Small intestine (tissue), 7 donors: Measurements from ENCODE around the gene TMEM108. TPM values are rescaled to one million over a fixed set of nuclear protein-coding genes. Genes with fewer than 3 reads are reported as not detected.

ENCODE experiments used
- DNase-seq, 2 donors: peaks; one replicate each; pipeline versions ENCODE4 v3.0.0 to v3.0.0-alpha.2; 2013
- FAIRE-seq: peaks from 2 replicates; lab custom pipeline; 2012; peaks lifted over from hg19 to GRCh38; lab: Jason Lieb, UNC
- H3K27ac ChIP-seq, 3 donors: one replicate each; pipeline ENCODE4 v1.5.1; 2013; ENCODE audit warnings: low read length in 2 of 3, mild to moderate bottlenecking in 2 of 3, control low read depth in 1 of 3, inconsistent platforms in 1 of 3, low read depth in 1 of 3, moderate library complexity in 1 of 3
- H3K27me3 ChIP-seq, 3 donors: one replicate each; pipeline ENCODE4 v1.6.1; 2013; ENCODE audit warnings: low read length in 3 of 3, inconsistent platforms in 1 of 3; ENCODE audit not compliant: control insufficient read depth in 3 of 3, insufficient read depth in 3 of 3
- H3K36me3 ChIP-seq, 3 donors: one replicate each; pipeline ENCODE4 v1.6.1; 2013; ENCODE audit warnings: low read length in 3 of 3, inconsistent platforms in 1 of 3, low read depth in 1 of 3, mild to moderate bottlenecking in 1 of 3, moderate library complexity in 1 of 3; ENCODE audit not compliant: control insufficient read depth in 3 of 3, insufficient read depth in 2 of 3
- H3K4me1 ChIP-seq, 3 donors: one replicate each; pipeline ENCODE4 v1.6.1; 2013; ENCODE audit warnings: low read length in 2 of 3, inconsistent platforms in 1 of 3, low read depth in 1 of 3, mild to moderate bottlenecking in 1 of 3, moderate library complexity in 1 of 3; ENCODE audit not compliant: control insufficient read depth in 3 of 3, insufficient read depth in 2 of 3
- H3K4me3 ChIP-seq, 3 donors: one replicate each; pipeline ENCODE4 v1.5.1; 2013; ENCODE audit warnings: low read length in 3 of 3, control low read depth in 1 of 3, inconsistent platforms in 1 of 3, low read depth in 1 of 3, mild to moderate bottlenecking in 1 of 3, moderate library complexity in 1 of 3
- H3K9me3 ChIP-seq, 2 donors: one replicate each; pipeline ENCODE4 v1.6.1; 2013; ENCODE audit warnings: low read depth in 1 of 2, low read length in 1 of 2; ENCODE audit not compliant: control insufficient read depth in 2 of 2, insufficient read depth in 1 of 2
- WGBS, 3 donors: extraction: QIAGEN DNeasy Blood & Tissue Kit; methylation state at CpG; one replicate each; pipeline ENCODE4 v1.1.7; 2013; 5-methylcytosine and 5-hydroxymethylcytosine counted together
- polyA plus RNA-seq, 4 donors: library from polyadenylated mRNA; stranded (reverse) in 3 of 4; unstranded in 1 of 4; fragments of 200-250 nt in 3 of 4; fragments of 120-200 nt in 1 of 4; gene quantifications; one replicate each; pipeline versions ENCODE4 v1.2.1 to v1.2.3, GENCODE V29; 2013
- donor health status: healthy with polysubstance abuse.
- donor health status: control.
- donor health status: control.
- donor health status: Bipolar disorder and iron deficiency.
- donor health status: healthy.

The TMEM108 gene
- polyA plus RNA-seq, 4 donors = 0.41 to 0.94 TPM; not detected in 2

DNA sequence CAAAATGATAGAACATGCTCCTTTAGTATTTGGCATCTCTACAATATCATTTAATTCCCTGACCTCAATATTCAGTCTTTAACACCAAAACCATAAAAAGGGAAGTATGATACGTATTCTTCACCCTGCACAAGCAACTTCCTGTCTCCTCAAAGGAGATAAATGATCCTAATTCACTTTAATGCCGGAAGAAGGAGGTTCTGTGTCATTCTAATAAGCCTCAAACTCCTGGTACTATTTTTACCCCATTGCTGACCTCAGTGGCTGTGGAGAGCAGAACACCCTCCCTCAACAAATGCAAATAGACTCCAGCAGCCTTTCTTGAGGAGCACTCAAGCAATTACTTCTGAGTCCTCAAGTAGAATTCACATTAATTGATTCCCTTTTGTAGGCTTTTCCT, 173.3 kb downstream of the TMEM108 start:
- Histone ChIP-seq H3K36me3 (no peaks in the 10 kb centered on the region), H3K4me3 (no peak overlapping the region), H3K9me3 (no peaks in the 10 kb centered on the region), H3K27ac (no peak overlapping the region), H3K4me1 (no peaks in the 10 kb centered on the region), H3K27me3 (no peaks in the 10 kb centered on the region)
- WGBS, 3 donors = 29 to 49% (median 33%) methylated on average over 2 of the region's 2 CpGs
- no peak for FAIRE-seq
- DNase-seq = no peak

DNA sequence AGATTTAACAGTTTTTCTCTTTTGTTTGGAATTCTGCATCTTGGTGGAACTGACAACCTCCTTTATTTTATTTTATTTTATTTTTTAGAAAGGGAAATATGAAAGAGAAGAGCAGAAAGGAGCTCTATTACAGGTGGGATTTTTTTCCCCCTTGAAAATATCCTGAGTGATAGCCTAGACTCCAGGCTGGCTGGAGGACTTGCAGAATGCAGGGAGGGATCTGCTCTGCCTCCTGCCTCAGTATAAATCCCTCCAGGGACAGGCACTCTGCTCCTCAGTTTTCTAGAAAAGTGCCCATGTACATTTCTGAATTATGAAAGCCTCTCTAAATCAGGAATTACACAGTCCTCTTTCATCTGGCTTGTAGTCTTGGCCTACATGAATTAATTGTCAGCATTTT, 173.7 kb downstream of the TMEM108 start:
- DNase-seq = no peak
- no peak for FAIRE-seq
- no peaks in the 10 kb centered on the region for H3K4me1 ChIP-seq
- H3K36me3 ChIP-seq = no peaks in the 10 kb centered on the region
- H3K4me3 ChIP-seq = no peak overlapping the region
- no peak overlapping the region for H3K27ac ChIP-seq
- no peaks in the 10 kb centered on the region for H3K9me3 ChIP-seq
- no peaks in the 10 kb centered on the region for H3K27me3 ChIP-seq

DNA sequence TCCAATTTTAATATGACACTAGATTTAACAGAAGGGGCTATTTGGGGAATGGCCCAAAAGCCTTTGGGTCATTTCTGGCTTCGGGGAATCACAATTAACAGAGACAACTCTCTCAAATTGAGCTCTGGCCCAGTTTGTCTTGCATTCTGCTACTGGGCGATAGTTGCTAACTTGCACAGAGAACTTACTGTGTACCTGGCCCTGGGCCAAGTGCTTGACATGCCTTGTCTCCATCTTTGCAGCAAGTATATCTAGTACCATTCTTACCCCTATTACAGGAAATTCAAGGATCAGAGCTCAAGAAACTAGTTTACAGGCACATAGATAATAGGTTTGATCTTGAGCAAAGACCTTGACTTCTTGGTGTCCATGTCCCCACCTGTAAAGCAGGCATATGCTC, 175.7 kb downstream of the TMEM108 start:
- 62 to 86% (median 74%) methylated on average over 2 of the region's 2 CpGs for whole genome bisulfite sequencing, 3 donors
- FAIRE-seq (no peak), DNase-seq (no peak)
- H3K4me1 ChIP-seq = no peaks in the 10 kb centered on the region
- H3K27ac ChIP-seq = no peak overlapping the region
- no peaks in the 10 kb centered on the region for H3K27me3 ChIP-seq
- H3K36me3 ChIP-seq = no peaks in the 10 kb centered on the region
- no peaks in the 10 kb centered on the region for H3K9me3 ChIP-seq
- H3K4me3 ChIP-seq = no peak overlapping the region

DNA sequence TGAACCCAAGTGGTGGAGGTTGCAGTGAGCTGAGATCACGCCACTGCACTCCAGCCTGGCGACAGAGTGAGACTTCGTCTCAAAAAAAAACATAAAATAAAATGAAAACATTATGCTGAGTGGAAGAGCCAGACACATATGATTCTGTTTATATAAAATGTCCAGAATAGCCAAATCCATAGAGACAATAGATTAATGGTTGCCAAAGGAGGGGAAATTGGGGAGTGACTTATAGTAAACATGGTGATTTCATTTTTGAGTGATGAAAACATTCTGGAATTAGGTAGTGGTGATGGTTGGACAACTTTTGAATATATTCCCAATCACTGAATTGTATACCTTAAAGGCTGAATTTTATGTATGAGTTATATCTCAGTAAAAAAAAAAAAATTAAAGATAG, 189.6 kb downstream of the TMEM108 start:
- Histone ChIP-seq H3K27ac (no peak overlapping the region), H3K4me3 (no peak overlapping the region), H3K9me3 (peaks cover 0 to 7% of the 10 kb centered on the region in 2 donors), H3K27me3 (no peaks in the 10 kb centered on the region), H3K36me3 (no peaks in the 10 kb centered on the region), H3K4me1 (no peaks in the 10 kb centered on the region)
- 31 to 71% (median 56%) methylated on average over 3 of the region's 3 CpGs for WGBS, 3 donors
- DNase-seq (no peak), FAIRE-seq (no peak)

DNA sequence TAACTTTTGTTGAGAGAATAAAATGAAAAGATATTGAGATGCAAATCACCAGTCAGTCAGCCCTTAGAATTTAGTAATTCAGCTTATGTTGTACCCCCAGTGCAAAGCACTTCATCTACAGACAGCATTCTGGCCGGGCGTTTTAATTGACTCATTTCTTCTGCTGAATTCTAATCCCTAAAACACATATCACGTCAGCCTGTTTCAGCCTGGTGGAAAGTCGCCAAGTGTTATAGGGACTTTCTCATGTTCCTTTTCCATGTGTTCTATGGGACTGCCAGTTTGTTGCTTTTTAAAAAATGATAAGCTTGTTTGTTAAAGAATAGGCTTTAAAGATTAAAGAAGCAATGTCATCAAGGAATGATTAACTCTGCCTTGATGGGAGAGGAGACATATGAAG, 192.0 kb downstream of the TMEM108 start:
- DNase-seq (no peak), FAIRE-seq (no peak)
- H3K27me3 ChIP-seq = no peaks in the 10 kb centered on the region
- H3K36me3 ChIP-seq = no peaks in the 10 kb centered on the region
- no peak overlapping the region for H3K27ac ChIP-seq
- H3K4me3 ChIP-seq = no peak overlapping the region
- 46 to 56% (median 47%) methylated on average over 4 of the region's 4 CpGs for WGBS, 3 donors
- H3K9me3 ChIP-seq = no peaks in the 10 kb centered on the region
- H3K4me1 ChIP-seq = no peaks in the 10 kb centered on the region

DNA sequence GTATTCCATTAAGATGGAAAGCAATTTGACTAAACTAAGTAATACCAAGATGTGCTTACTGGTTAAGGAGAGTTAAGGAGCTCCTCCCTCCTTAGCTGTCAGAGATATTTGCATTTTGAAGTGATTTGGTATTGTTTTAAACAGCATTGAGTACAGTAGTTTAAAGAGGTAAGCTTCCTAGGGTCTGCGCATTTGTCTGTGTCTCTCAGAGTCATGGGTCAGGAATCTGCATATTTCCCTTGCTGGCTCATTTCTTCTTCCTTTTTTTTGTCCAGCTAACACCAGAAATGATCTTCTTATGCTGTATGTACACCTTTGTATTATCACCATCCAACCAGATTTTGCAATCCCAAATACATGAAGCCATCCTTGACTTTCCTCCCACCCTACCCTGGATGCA, 198.7 kb downstream of the TMEM108 start:
- Histone ChIP-seq H3K27ac (no peak overlapping the region), H3K4me3 (no peak overlapping the region), H3K9me3 (no peaks in the 10 kb centered on the region), H3K27me3 (no peaks in the 10 kb centered on the region), H3K36me3 (no peaks in the 10 kb centered on the region), H3K4me1 (no peaks in the 10 kb centered on the region)
- DNase-seq = no peak
- FAIRE-seq = no peak
- WGBS, 3 donors = 90 to 96% (median 96%) methylated on average over 1 of the region's 1 CpG

DNA sequence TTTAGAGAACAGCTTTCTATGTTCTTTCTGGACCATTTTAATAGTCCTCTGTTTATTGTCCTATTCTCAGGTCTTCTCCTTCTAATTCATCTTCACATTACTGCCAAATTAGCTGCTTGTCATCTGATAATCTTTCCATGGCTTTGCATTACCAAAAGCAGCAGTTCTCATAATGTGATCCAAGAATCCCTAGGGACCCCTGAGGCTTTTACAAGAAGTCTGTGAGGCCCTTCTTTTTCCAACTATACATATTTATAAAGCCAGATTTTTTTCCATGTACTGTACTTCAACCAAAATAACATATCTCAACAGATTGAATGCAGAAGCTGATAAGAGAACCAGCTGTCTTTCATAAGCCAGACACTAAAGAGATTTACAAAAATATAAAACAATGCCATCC, 199.2 kb downstream of the TMEM108 start:
- no peaks in the 10 kb centered on the region for H3K27me3 ChIP-seq
- no peak for DNase-seq
- no peak overlapping the region for H3K4me3 ChIP-seq
- no peaks in the 10 kb centered on the region for H3K4me1 ChIP-seq
- H3K36me3 ChIP-seq = no peaks in the 10 kb centered on the region
- no peak for FAIRE-seq
- no peak overlapping the region for H3K27ac ChIP-seq
- H3K9me3 ChIP-seq = no peaks in the 10 kb centered on the region

DNA sequence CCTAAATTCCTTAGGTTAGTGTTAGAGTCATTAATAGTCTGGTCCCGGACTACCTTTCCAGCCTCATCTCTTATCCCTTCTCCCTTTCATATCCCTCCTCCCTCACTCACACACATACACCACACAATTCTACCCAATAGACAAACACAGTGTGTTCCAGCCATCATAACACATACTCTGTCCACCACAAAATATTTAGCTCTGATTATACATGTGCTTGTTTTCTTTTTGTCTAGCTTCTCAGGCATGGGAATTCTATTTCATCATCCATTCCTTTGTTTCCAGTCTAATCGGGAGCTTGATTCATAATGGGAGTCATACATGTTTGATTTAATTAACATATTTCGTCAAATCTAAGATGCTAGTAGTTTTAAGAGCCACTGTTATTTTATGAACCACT, 199.8 kb downstream of the TMEM108 start:
- Histone ChIP-seq H3K4me3 (no peak overlapping the region), H3K36me3 (no peaks in the 10 kb centered on the region), H3K4me1 (no peaks in the 10 kb centered on the region), H3K9me3 (no peaks in the 10 kb centered on the region), H3K27ac (no peak overlapping the region), H3K27me3 (no peaks in the 10 kb centered on the region)
- DNase-seq (no peak), FAIRE-seq (no peak)
- 75 to 86% (median 79%) methylated on average over 3 of the region's 3 CpGs for WGBS, 3 donors

DNA sequence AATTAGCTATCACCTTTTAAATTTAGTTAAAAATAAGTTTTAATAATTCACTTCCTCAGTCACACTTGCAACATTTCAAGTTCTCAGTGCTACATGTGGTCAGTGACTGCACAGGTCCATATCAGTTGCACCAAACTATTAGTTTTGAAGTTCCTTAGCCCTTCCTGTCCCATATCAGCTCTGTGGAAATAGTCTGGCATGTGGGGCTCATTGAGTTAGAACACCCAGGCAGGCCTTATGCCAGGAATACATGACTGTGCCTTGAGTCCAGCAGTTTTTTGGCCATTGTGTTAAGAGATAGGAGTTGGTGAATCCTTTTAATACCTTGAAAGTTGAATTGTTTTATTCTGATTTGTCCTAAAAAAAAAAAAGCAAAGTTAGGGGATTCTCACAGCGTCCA, 207.9 kb downstream of the TMEM108 start:
- Histone ChIP-seq H3K9me3 (no peaks in the 10 kb centered on the region), H3K36me3 (no peaks in the 10 kb centered on the region), H3K27me3 (no peaks in the 10 kb centered on the region), H3K27ac (no peak overlapping the region), H3K4me3 (no peak overlapping the region), H3K4me1 (no peaks in the 10 kb centered on the region)
- FAIRE-seq = no peak
- DNase-seq = no peak
- 83 to 91% (median 89%) methylated on average over 1 of the region's 1 CpG for WGBS, 3 donors
